Endothelial cell of umbilical vein (primary cell): ENCODE measurements around the gene ANXA2R. TPM values are rescaled to one million over a fixed set of nuclear protein-coding genes. Genes with fewer than 3 reads are reported as not detected.

ENCODE experiments used
- BruUV-seq: library from RNA; stranded (reverse); fragments of 400-500 nt; replicated peaks from 2 replicates; lab custom pipeline; 2021; lab: Mats Ljungman, UMichigan
- CTCF ChIA-PET: fragments of 300-600, 350-600 bp; sonication (Branson Sonifier 250); formaldehyde crosslinking; loops from one replicate; lab custom pipeline; 2021; ENCODE audit warnings: antibody characterized with exemption, inconsistent platforms; lab: Charles Lee
- POLR2A ChIA-PET: fragments of 300-600, 350-600 bp; sonication (Branson Sonifier 250); formaldehyde crosslinking; loops from one replicate; lab custom pipeline; 2021; ENCODE audit warnings: antibody characterized with exemption, inconsistent platforms; lab: Charles Lee
- DNase-seq: peaks from one replicate; pipeline ENCODE4 v3.0.0-alpha.2; 2011; ENCODE audit warnings: low read depth, low spot score
- FAIRE-seq: peaks from 2 replicates; lab custom pipeline; 2011; peaks lifted over from hg19 to GRCh38; lab: Jason Lieb, UNC
- H2AFZ ChIP-seq: 2 replicates; pipeline ENCODE4 v1.6.0; 2012; ENCODE audit warnings: low read depth, low read length, control low read depth, inconsistent platforms
- H3K27ac ChIP-seq: 2 replicates; pipeline ENCODE4 v1.5.1; 2011; ENCODE audit warnings: low read depth, mild to moderate bottlenecking, control low read depth, low read length, moderate library complexity; ENCODE audit not compliant: insufficient read depth
- H3K27me3 ChIP-seq, 2 experiments: 2 replicates each; pipeline versions ENCODE4 v1.6.0 to v1.6.1; 2011; ENCODE audit warnings: low read length in 2 of 2, mixed read lengths in 1 of 2; ENCODE audit not compliant: control insufficient read depth in 2 of 2, insufficient read depth in 2 of 2
- H3K36me3 ChIP-seq, 2 experiments: 2 replicates in 1 of 2; 3 replicates in 1 of 2; pipeline ENCODE4 v1.5.1; 2011; ENCODE audit warnings: low read length in 2 of 2, mild to moderate bottlenecking in 1 of 2, moderate library complexity in 1 of 2; ENCODE audit not compliant: control insufficient read depth in 2 of 2, insufficient read depth in 2 of 2; ENCODE audit errors: extremely low read depth in 1 of 2
- H3K4me1 ChIP-seq: 3 replicates; pipeline ENCODE4 v1.5.1; 2011; ENCODE audit warnings: mild to moderate bottlenecking, low read length; ENCODE audit not compliant: control insufficient read depth, insufficient read depth; ENCODE audit errors: extremely low read depth
- H3K4me2 ChIP-seq: 2 replicates; pipeline ENCODE4 v1.6.1; 2011; ENCODE audit warnings: low read length, control low read depth, mixed read lengths; ENCODE audit not compliant: insufficient read depth
- H3K4me3 ChIP-seq, 3 experiments: fragments of 200-600 bp in 1 of 3; sonication (generic), shearing (Covaris generic) in 1 of 3; replicated peaks in 1 of 3; 2 replicates each; pipeline ENCODE4 v1.5.1; 2011 to 2016; ENCODE audit warnings: control low read depth in 3 of 3, low read length in 3 of 3, mild to moderate bottlenecking in 2 of 3, inconsistent platforms in 1 of 3, low read depth in 1 of 3, moderate library complexity in 1 of 3; ENCODE audit not compliant: insufficient read depth in 1 of 3
- H3K79me2 ChIP-seq: 2 replicates; pipeline ENCODE4 v1.6.0; 2012; ENCODE audit warnings: low read length, inconsistent platforms; ENCODE audit not compliant: control insufficient read depth, insufficient read depth
- H3K9ac ChIP-seq: replicated peaks from 2 replicates; pipeline ENCODE3; 2011; ENCODE audit warnings: low read length, control low read depth; ENCODE audit not compliant: insufficient read depth; ENCODE audit errors: extremely low read depth
- H3K9me1 ChIP-seq: replicated peaks from 3 replicates; pipeline ENCODE4 v1.6.0; 2011; ENCODE audit warnings: mild to moderate bottlenecking, low read length; ENCODE audit not compliant: control insufficient read depth, insufficient read depth; ENCODE audit errors: extremely low read depth
- H3K9me3 ChIP-seq: replicated peaks from 2 replicates; pipeline ENCODE4 v1.5.1; 2012; ENCODE audit warnings: low read length, inconsistent platforms; ENCODE audit not compliant: control insufficient read depth, insufficient read depth
- H4K20me1 ChIP-seq: replicated peaks from 2 replicates; pipeline ENCODE3; 2011; ENCODE audit warnings: mild to moderate bottlenecking, low read length; ENCODE audit not compliant: control insufficient read depth, insufficient read depth; ENCODE audit errors: extremely low read depth
- EZH2 ChIP-seq: IDR thresholded peaks from 2 replicates; pipeline ENCODE4 v1.6.1; 2012; ENCODE audit warnings: borderline replicate concordance, low read depth, mild to moderate bottlenecking, moderate library complexity, low read length, inconsistent platforms; ENCODE audit not compliant: severe bottlenecking
- FOS ChIP-seq: IDR thresholded peaks from 2 replicates; pipeline ENCODE4 v1.6.1; 2011; ENCODE audit warnings: mild to moderate bottlenecking, low read length, moderate library complexity, borderline replicate concordance; ENCODE audit not compliant: insufficient read depth
- GATA2 ChIP-seq: IDR thresholded peaks from 2 replicates; pipeline ENCODE4 v1.7.0; 2011; ENCODE audit warnings: low read depth, mild to moderate bottlenecking, moderate library complexity, mixed read lengths, low read length; ENCODE audit not compliant: insufficient read length, insufficient read depth
- JUN ChIP-seq: IDR thresholded peaks from 2 replicates; pipeline ENCODE4 v1.6.1; 2011; ENCODE audit warnings: borderline replicate concordance, low read depth; ENCODE audit not compliant: insufficient read length, insufficient read depth
- MYC ChIP-seq: IDR thresholded peaks from one replicate; pipeline ENCODE4 v1.6.1; 2011; ENCODE audit warnings: mild to moderate bottlenecking, low read depth, low read length
- POLR2A ChIP-seq: IDR thresholded peaks from 2 replicates; pipeline ENCODE4 v1.6.1; 2012; ENCODE audit warnings: low read depth, mild to moderate bottlenecking, control low read depth, low read length
- POLR2AphosphoS5 ChIP-seq: IDR thresholded peaks from 2 replicates; pipeline ENCODE4 v1.6.1; 2012; ENCODE audit warnings: low read depth, mild to moderate bottlenecking, control low read depth, low read length, moderate library complexity; ENCODE audit not compliant: insufficient read depth
- dilution Hi-C: fragments of 300-500 bp; cut with MboI; formaldehyde crosslinking; loops from one replicate; pipeline ENCODE4 v1.15.0; 2019; ENCODE audit warnings: low sequenced_read_pairs; ENCODE audit not compliant: extremely low pct_ligation_motif_present
- intact Hi-C: fragments of 100-400 bp; cut with micrococcal nuclease; formaldehyde crosslinking; loops from one replicate; pipeline ENCODE4 v1.10.0; 2022
- polyA plus RNA-seq, 4 experiments: library from polyadenylated mRNA; depleted of rRNA in 3 of 4; stranded (reverse) in 3 of 4; unstranded in 1 of 4; fragments of >200 nt; gene quantifications; 2 replicates each; pipeline versions ENCODE4 v1.2.1 to v1.2.3, GENCODE V29; 2011 to 2012; ENCODE audit warnings: missing spikeins in 1 of 4
- total RNA-seq: library from RNA; stranded (reverse); gene quantifications from 2 replicates; pipeline ENCODE4 v1.2.3, GENCODE V29; 2021
- TF ChIP-seq, protein P1 (sequence below): IDR thresholded peaks from 2 replicates; pipeline ENCODE4 v1.6.1; 2011; ENCODE audit not compliant: insufficient read depth, insufficient read length
- TF ChIP-seq, protein P2 (sequence below), 2 donors: IDR thresholded peaks; 1 replicate in 1 of 2; 2 replicates in 1 of 2; pipeline ENCODE4 v1.5.1; 2011; ENCODE audit warnings: low read length in 2 of 2, mild to moderate bottlenecking in 2 of 2, moderate library complexity in 2 of 2, control low read depth in 1 of 2, inconsistent platforms in 1 of 2, low read depth in 1 of 2; ENCODE audit not compliant: insufficient read depth in 1 of 2; ENCODE audit errors: extremely low read depth in 1 of 2

Gene ANXA2R
- total and polyA plus RNA-seq, 2 donors (not counting 3 experiments of a cell fraction or from before 2014, with no cell fraction given): 6.6 to 10.4 TPM

DNA sequence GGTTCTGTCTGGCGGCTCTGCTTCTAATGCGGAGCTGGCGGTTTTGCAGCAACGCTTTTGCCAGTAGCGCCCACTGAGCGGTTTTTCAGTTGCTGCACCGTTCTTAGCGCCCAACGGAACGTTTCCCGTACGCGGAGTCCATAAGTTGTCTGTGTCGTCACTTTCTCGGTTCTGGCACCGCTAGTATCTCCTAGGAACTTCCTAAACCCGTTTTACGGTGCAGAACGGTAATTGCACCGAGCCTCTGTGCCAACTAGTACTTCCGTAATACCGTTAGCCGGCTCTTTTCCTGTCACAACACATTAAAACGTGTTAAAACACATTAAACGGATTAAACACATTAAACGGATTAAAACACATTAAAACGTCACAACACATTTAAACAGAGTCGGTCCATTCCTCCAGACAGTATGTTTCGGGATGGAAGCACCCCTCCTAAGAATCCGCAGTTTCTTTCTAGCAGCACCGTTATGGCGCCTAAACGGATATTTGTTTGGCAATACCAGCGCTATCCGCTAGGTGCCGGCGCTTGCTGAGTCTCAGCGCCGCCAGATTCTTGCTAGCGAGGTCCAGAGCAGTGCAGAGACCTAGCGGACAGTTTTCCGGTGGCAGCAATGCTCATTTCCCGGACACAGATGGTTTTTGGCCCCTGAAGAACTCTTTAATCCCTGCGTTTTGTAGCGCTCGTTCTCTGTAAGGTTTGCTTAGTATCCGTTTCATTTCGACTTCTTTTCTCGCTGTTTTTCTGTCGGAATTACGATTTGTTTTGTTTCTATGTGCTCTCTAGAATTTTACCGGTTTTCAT is 45.4 kb downstream of the ANXA2R start:
- CTCF ChIA-PET: interaction anchor here (0.9 to 10.0 kb wide), 15 partner anchors 8 to 312 kb away, joined by 3 to 175 read pairs (median 9); partner anchors contain the start of gene ANXA2R
- peak; percentile 97 for FAIRE-seq

More for the DNA sequence above, 45.4 kb downstream of the ANXA2R start:
- peak overlapping the region; percentile 86 for H3K9ac ChIP-seq
- H3K9me1 ChIP-seq: no peaks in the 10 kb centered on the region
- no TSS peak for BruUV-seq
- H4K20me1 ChIP-seq: no peaks in the 10 kb centered on the region
- peaks cover 30% of the 10 kb centered on the region for H3K4me1 ChIP-seq
- peak; percentile 52 for TF ChIP-seq POLR2A
- TF ChIP-seq, protein P1, sequence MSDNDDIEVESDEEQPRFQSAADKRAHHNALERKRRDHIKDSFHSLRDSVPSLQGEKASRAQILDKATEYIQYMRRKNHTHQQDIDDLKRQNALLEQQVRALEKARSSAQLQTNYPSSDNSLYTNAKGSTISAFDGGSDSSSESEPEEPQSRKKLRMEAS: no peak
- TF ChIP-seq EZH2: no peak
- TF ChIP-seq, protein P2, sequence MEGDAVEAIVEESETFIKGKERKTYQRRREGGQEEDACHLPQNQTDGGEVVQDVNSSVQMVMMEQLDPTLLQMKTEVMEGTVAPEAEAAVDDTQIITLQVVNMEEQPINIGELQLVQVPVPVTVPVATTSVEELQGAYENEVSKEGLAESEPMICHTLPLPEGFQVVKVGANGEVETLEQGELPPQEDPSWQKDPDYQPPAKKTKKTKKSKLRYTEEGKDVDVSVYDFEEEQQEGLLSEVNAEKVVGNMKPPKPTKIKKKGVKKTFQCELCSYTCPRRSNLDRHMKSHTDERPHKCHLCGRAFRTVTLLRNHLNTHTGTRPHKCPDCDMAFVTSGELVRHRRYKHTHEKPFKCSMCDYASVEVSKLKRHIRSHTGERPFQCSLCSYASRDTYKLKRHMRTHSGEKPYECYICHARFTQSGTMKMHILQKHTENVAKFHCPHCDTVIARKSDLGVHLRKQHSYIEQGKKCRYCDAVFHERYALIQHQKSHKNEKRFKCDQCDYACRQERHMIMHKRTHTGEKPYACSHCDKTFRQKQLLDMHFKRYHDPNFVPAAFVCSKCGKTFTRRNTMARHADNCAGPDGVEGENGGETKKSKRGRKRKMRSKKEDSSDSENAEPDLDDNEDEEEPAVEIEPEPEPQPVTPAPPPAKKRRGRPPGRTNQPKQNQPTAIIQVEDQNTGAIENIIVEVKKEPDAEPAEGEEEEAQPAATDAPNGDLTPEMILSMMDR (IDR thresholded peaks at IDR 0.05; ENCODE audit: extremely low read depth in 1 of 2, insufficient read depth in 1 of 2, low read depth in 1 of 2, low read length in 2 of 2): peak; percentile 85 to 86
- no peak for TF ChIP-seq MYC
- no peak for TF ChIP-seq GATA2
- TF ChIP-seq FOS: peak; percentile 28
- no peak for TF ChIP-seq JUN
- peak; percentile 74 for TF ChIP-seq POLR2AphosphoS5
- POLR2A ChIA-PET: interaction anchor here (0.9 to 4.4 kb wide), 10 partner anchors 13 to 127 kb away, joined by 3 to 22 read pairs (median 6); no protein-coding TSS in a partner anchor
- H2AFZ ChIP-seq: peak overlapping the region; percentile 83
- peak overlapping the region; percentile 98 for H3K27ac ChIP-seq
- intact Hi-C loops (loop anchor here (1.0 to 2.0 kb wide), 7 partner anchors 13 to 126 kb away; partner anchors contain the start of genes ANXA2R and ZNF131), dilution Hi-C loops (no loop called here)
- H3K9me3 ChIP-seq: no peaks in the 10 kb centered on the region
- peak overlapping the region; percentile 91 for H3K4me2 ChIP-seq
- H3K36me3 ChIP-seq: no peaks in the 10 kb centered on the region
- peak overlapping the region; percentile 59 to 94 (median 61) for H3K4me3 ChIP-seq
- H3K27me3 ChIP-seq: no peaks in the 10 kb centered on the region
- DNase-seq: peak; percentile 96
- peaks cover 40% of the 10 kb centered on the region for H3K79me2 ChIP-seq
